K562 (cell line): ENCODE data around the gene SPIB. TPM values are rescaled to one million over a fixed set of nuclear protein-coding genes. Genes with fewer than 3 reads are reported as not detected.

Source experiments
- ATAC-seq: fragments of 200-7000 bp; cut with Tn5 transposase; 3 replicates; pipeline ENCODE4 v1.9.1; 2020; ENCODE audit warnings: moderate library complexity
- BruUV-seq: library from RNA; stranded (reverse); fragments of 400-500 nt; replicated peaks from 2 replicates; lab custom pipeline; 2021; lab: Mats Ljungman, UMichigan
- CTCF ChIA-PET: fragments of 300-600 bp; formaldehyde crosslinking; extraction: SDS; loops from one replicate; lab custom pipeline; 2021; ENCODE audit warnings: low intra/inter-chr PET ratio; lab: Yijun Ruan, JAX
- POLR2A ChIA-PET: fragments of 300-600, 350-650 bp; sonication (Branson Sonifier 250); formaldehyde crosslinking; extraction: SDS; loops from one replicate; lab custom pipeline; 2021; ENCODE audit warnings: antibody characterized with exemption, inconsistent platforms; lab: Yijun Ruan, JAX
- DNase-seq, 4 experiments: peaks; one replicate each; pipeline versions ENCODE4 v3.0.0 to v3.0.0-alpha.2; 2011 to 2018; ENCODE audit warnings: low spot score in 3 of 4, mixed read lengths in 3 of 4; ENCODE audit errors: extremely low read depth in 1 of 4
- FAIRE-seq: peaks from 2 replicates; lab custom pipeline; 2011; peaks lifted over from hg19 to GRCh38; lab: Jason Lieb, UNC
- H2AFZ ChIP-seq: 2 replicates; pipeline ENCODE4 v1.6.0; 2011; ENCODE audit warnings: low read depth, low read length, control low read depth, inconsistent platforms
- H3K27ac ChIP-seq: fragments of 200-600 bp; 3 replicates; pipeline ENCODE4 v1.8.0; 2011; ENCODE audit warnings: low read depth, mild to moderate bottlenecking, control low read depth, inconsistent platforms, low read length, moderate library complexity, mixed read lengths; ENCODE audit errors: extremely low read depth
- H3K27me3 ChIP-seq, 2 experiments: fragments of 300-600 bp in 1 of 2; 2 replicates in 1 of 2; 3 replicates in 1 of 2; pipeline versions ENCODE4 v1.6.0 to v1.8.0; 2011; ENCODE audit warnings: inconsistent platforms in 2 of 2, low read length in 2 of 2, mild to moderate bottlenecking in 1 of 2, mixed read lengths in 1 of 2, moderate library complexity in 1 of 2; ENCODE audit not compliant: control insufficient read depth in 2 of 2, insufficient read depth in 2 of 2
- H3K36me3 ChIP-seq: fragments of 300-600 bp; 3 replicates; pipeline ENCODE4 v1.8.0; 2011; ENCODE audit warnings: mild to moderate bottlenecking, low read length, inconsistent platforms; ENCODE audit not compliant: control insufficient read depth, insufficient read depth
- H3K4me1 ChIP-seq, 2 experiments: fragments of 200-600 bp in 1 of 2; replicated peaks in 1 of 2; 2 replicates in 1 of 2; 3 replicates in 1 of 2; pipeline versions ENCODE4 v1.5.1 to v1.8.0; 2011; ENCODE audit warnings: inconsistent platforms in 2 of 2, low read length in 2 of 2, mild to moderate bottlenecking in 1 of 2, mixed read lengths in 1 of 2, moderate library complexity in 1 of 2; ENCODE audit not compliant: control insufficient read depth in 2 of 2, insufficient read depth in 2 of 2
- H3K4me2 ChIP-seq: 2 replicates; pipeline ENCODE4 v1.6.1; 2011; ENCODE audit warnings: low read length, control low read depth, inconsistent platforms, mixed read lengths; ENCODE audit not compliant: insufficient read depth
- H3K4me3 ChIP-seq: fragments of 200-600 bp; sonication (generic), shearing (Covaris generic); 2 replicates; pipeline ENCODE4 v1.5.1; 2016; ENCODE audit warnings: control low read depth, inconsistent platforms
- H3K79me2 ChIP-seq: fragments of 200-600 bp; 3 replicates; pipeline ENCODE4 v1.8.0; 2011; ENCODE audit warnings: low read length, inconsistent platforms; ENCODE audit not compliant: control insufficient read depth, insufficient read depth
- H3K9ac ChIP-seq, 2 experiments: 2 replicates each; pipeline versions ENCODE4 v1.6.0 to v1.6.1; 2011; ENCODE audit warnings: low read depth in 2 of 2, low read length in 2 of 2, control low read depth in 1 of 2, inconsistent platforms in 1 of 2, mild to moderate bottlenecking in 1 of 2, mixed read lengths in 1 of 2; ENCODE audit not compliant: insufficient read depth in 1 of 2
- H3K9me1 ChIP-seq: one replicate; pipeline ENCODE4 v1.6.0; 2011; ENCODE audit warnings: inconsistent platforms, mild to moderate bottlenecking, low read length, moderate library complexity; ENCODE audit not compliant: control insufficient read depth, insufficient read depth
- H3K9me3 ChIP-seq: replicated peaks from 2 replicates; pipeline ENCODE4 v1.5.1; 2011; ENCODE audit warnings: low read depth, low read length, inconsistent platforms; ENCODE audit not compliant: control insufficient read depth, insufficient read depth
- H4K20me1 ChIP-seq: replicated peaks from 2 replicates; pipeline ENCODE4 v1.6.1; 2011; ENCODE audit warnings: low read length, inconsistent platforms, mixed read lengths; ENCODE audit not compliant: control insufficient read depth, insufficient read depth
- BCL6 ChIP-seq: fragments of 250-450 bp; sonication (Bioruptor Pico); IDR thresholded peaks from 2 replicates; pipeline ENCODE4 v1.4.0; 2020
- DPF2 ChIP-seq: fragments of 450-650 bp; IDR thresholded peaks from 2 replicates; pipeline ENCODE4 v1.6.1; 2016
- ESRRB ChIP-seq: fragments of 250-450 bp; sonication (Bioruptor Pico); IDR thresholded peaks from 2 replicates; pipeline ENCODE4 v1.5.0; 2020; ENCODE audit warnings: mild to moderate bottlenecking, moderate library complexity, borderline replicate concordance
- HNRNPL ChIP-seq: fragments of 200-400 bp; formaldehyde crosslinking; IDR thresholded peaks from 2 replicates; pipeline ENCODE4 v1.6.1; 2017; ENCODE audit warnings: low read depth, mild to moderate bottlenecking, low read length
- KDM5B ChIP-seq: fragments of 200-600 bp; sonication (generic); IDR thresholded peaks from 2 replicates; pipeline ENCODE4 v1.6.1; 2012; ENCODE audit warnings: low read depth, mild to moderate bottlenecking, moderate library complexity, low read length, control low read depth, inconsistent platforms; ENCODE audit not compliant: insufficient replicate concordance
- NCOA4 ChIP-seq: fragments of 450-650 bp; IDR thresholded peaks from 2 replicates; pipeline ENCODE4 v1.6.1; 2018; ENCODE audit warnings: mild to moderate bottlenecking; ENCODE audit not compliant: partially characterized antibody
- NR2C1 ChIP-seq, 2 experiments: fragments of 450-650 bp; IDR thresholded peaks; 2 replicates each; pipeline ENCODE4 v1.6.1; 2017; ENCODE audit warnings: mild to moderate bottlenecking in 2 of 2, antibody characterized with exemption in 1 of 2, inconsistent platforms in 1 of 2, missing compliant biosample characterization in 1 of 2, missing genetic modification characterization in 1 of 2
- STAG1 ChIP-seq: sonication (generic); formaldehyde crosslinking; IDR thresholded peaks from 2 replicates; pipeline ENCODE4 v1.5.0; 2020; ENCODE audit warnings: missing genetic modification reagents, borderline replicate concordance
- ZNF232 ChIP-seq: sonication (generic); formaldehyde crosslinking; IDR thresholded peaks from 2 replicates; pipeline ENCODE4 v1.8.0; 2022; ENCODE audit warnings: mild to moderate bottlenecking, missing genetic modification reagents
- WGBS: fragments of 100-300 bp; shearing (Covaris generic); methylation state at CpG from one replicate; pipeline ENCODE4 v1.1.6; 2016; ENCODE audit warnings: low coverage, mixed read lengths; ENCODE audit not compliant: insufficient coverage; ENCODE audit errors: missing lambda C conversion rate; 5-methylcytosine and 5-hydroxymethylcytosine counted together
- in situ Hi-C: fragments of 300-500 bp; cut with MboI; formaldehyde crosslinking; loops from 4 replicates; pipeline ENCODE4 v1.15.0; 2018; ENCODE audit warnings: inconsistent platforms, mixed read lengths
- intact Hi-C: fragments of 100-400 bp; cut with micrococcal nuclease; formaldehyde crosslinking; loops from 2 replicates; pipeline ENCODE4 v1.14.2; 2022
- polyA plus RNA-seq, 8 experiments: library from polyadenylated mRNA; depleted of rRNA in 4 of 8; stranded (reverse) in 5 of 8; unstranded in 3 of 8; fragments of >200 nt; fragmentation: Nextera tagmentation in 2 of 8; fragmentation: Illumina TruSeq in 1 of 8; extraction: Ambion mirVana in 2 of 8; extraction: Trizol in 1 of 8; gene quantifications; 2 replicates each; pipeline versions ENCODE4 v1.2.1 to v1.2.3, GENCODE V29; 2011 to 2014; ENCODE audit warnings: inconsistent platforms in 1 of 8, missing spikeins in 1 of 8
- total RNA-seq, 7 experiments: library from RNA; depleted of rRNA in 6 of 7; stranded (reverse); fragments of >200 nt in 6 of 7; fragmentation: Illumina TruSeq in 2 of 7; extraction: Trizol in 2 of 7; gene quantifications; 2 replicates each; pipeline versions ENCODE4 v1.2.1 to v1.2.3, GENCODE V29; 2011 to 2021; ENCODE audit warnings: low replicate concordance in 1 of 7

SPIB gene
- total and polyA plus RNA-seq, 9 of the 15 experiments (the other 6 are each of a cell fraction or from before 2014, with no cell fraction given): 0.06 to 1.0 (median 0.43) TPM; not detected in 1

DNA sequence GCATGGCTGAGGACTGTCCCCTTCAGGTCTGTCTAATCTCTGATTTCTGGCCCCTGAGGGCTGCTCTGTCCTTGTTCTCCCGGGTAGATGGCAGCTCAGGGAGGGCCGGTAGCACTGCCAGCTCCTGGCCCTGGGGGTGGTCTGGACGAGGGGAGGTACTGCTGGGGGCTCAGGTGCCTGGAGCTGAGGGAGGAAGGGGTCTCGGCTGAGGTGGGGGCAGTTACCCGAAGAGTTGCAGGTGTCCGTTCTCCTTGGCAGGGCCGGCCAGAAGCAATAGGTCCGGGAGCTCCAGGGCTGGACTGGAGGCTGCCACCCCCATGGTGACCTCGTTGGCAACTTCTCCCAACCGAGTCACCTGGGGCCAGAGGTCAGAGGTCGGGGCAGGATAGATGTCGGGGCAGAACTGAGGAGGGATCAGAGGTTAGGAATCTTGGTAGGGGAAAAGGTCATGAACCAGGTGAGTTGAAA lies 56.4 kb downstream of the SPIB start:
- H3K4me3 ChIP-seq: no peak overlapping the region
- in situ Hi-C loops (no loop called here), intact Hi-C loops (no loop called here)
- no peak overlapping the region for H3K27ac ChIP-seq
- DNase-seq: no peak
- H3K4me2 ChIP-seq: no peak overlapping the region
- BruUV-seq: no TSS peak
- H2AFZ ChIP-seq: no peak overlapping the region
- H3K9me1 ChIP-seq: no peaks in the 10 kb centered on the region
- H3K79me2 ChIP-seq: peaks cover 25% of the 10 kb centered on the region
- H3K9me3 ChIP-seq: no peaks in the 10 kb centered on the region; the same call in 1 of the 2 replicates
- peaks cover 5 to 44% of the 10 kb centered on the region in 2 experiments; a peak in 4 of 5 replicates for H3K4me1 ChIP-seq
- no peak for FAIRE-seq
- peaks cover 22% of the 10 kb centered on the region; the same call in 1 of the 3 replicates for H3K36me3 ChIP-seq
- TF ChIP-seq HNRNPL (no peak), NR2C1 (IDR thresholded peaks at IDR 0.05) (peak; percentile 62), NR2C1 (tag; IDR thresholded peaks at IDR 0.05) (no peak)
- CTCF ChIA-PET: no interaction called here
- peak overlapping the region in 1 of 2 experiments; percentile 75; a peak in 2 of 4 replicates for H3K9ac ChIP-seq
- POLR2A ChIA-PET: interaction anchor here (1.6 kb wide), 1 partner anchor 9 kb away, joined by 5 read pairs; no protein-coding TSS in a partner anchor
- no peaks in the 10 kb centered on the region; a peak in 2 of 5 replicates for H3K27me3 ChIP-seq
- WGBS: 39% methylated on average over 11 of the region's 12 CpGs
- ATAC-seq: no peak
- peaks cover 7% of the 10 kb centered on the region; the same call in 1 of the 2 replicates for H4K20me1 ChIP-seq

DNA sequence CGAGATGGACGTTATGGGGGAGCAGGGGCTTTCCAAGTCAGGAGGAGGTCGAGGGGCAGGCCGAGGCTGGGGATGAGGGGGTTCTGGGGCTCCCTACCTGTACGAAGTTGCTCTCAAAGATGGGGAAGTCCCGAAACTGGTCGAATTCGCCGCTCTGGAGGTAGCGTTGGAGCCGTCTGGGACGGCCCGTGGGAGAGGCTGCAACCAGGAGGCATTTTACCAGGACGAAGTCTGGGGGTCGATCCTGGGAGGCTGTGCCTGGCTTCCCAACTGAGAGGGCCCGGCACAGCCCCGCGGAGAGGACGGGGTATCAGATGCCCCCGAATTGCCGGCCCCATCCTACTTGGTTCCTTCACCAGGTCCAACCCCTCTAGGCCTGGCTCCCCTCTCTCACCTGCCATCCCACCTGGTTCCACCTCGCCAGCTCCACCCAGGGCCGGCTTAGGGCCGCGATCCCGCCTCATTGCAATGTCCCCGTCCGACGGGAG lies 57.0 kb downstream of the SPIB start:
- Histone ChIP-seq H3K36me3 (peaks cover 28% of the 10 kb centered on the region; the same call in 1 of the 3 replicates), H3K4me3 (0 out of 2 replicates have a peak overlapping the region, but pooled peaks have one; percentile 72), H4K20me1 (peaks cover 7% of the 10 kb centered on the region; the same call in 1 of the 2 replicates), H3K4me2 (no peak overlapping the region; the same call in 1 of the 2 replicates), H3K27ac (no peak overlapping the region), H3K4me1 (peaks cover 5 to 49% of the 10 kb centered on the region in 2 experiments; a peak in 4 of 5 replicates), H3K9me3 (no peaks in the 10 kb centered on the region; the same call in 1 of the 2 replicates), H3K27me3 (no peaks in the 10 kb centered on the region; a peak in 2 of 5 replicates)
- POLR2A ChIA-PET: no interaction called here
- intact Hi-C loops: loop anchor here (1.0 kb wide), 1 partner anchor 101 kb away; no protein-coding TSS in a partner anchor
- CTCF ChIA-PET: no interaction called here
- FAIRE-seq (no peak), ATAC-seq (no peak)
- WGBS: 46% methylated on average over 20 of the region's 29 CpGs
- BruUV-seq: no TSS peak
- TF ChIP-seq KDM5B: no peak
- no peak for TF ChIP-seq DPF2
- TF ChIP-seq ZNF232 (CRISPR knock-in tag): no peak
- TF ChIP-seq BCL6 (CRISPR knock-in tag): no peak
- no peak for TF ChIP-seq NCOA4
- 0 out of 2 replicates have a peak, but pooled peaks have one; percentile 4 for TF ChIP-seq STAG1 (CRISPR knock-in tag)
- TF ChIP-seq ESRRB (CRISPR knock-in tag): no peak
- TF ChIP-seq, all 486 proteins: peak for 1
- no peak for DNase-seq
- H2AFZ ChIP-seq: no peak overlapping the region
- no peaks in the 10 kb centered on the region for H3K9me1 ChIP-seq
- H3K79me2 ChIP-seq: peaks cover 25% of the 10 kb centered on the region
- in situ Hi-C loops: no loop called here
- H3K9ac ChIP-seq: 0 out of 4 replicates have a peak overlapping the region, but pooled peaks of 1 of the 2 experiments have one; percentile 29
